ENCODE results near the gene ADAMTS14. TPM values are rescaled to one million over a fixed set of nuclear protein-coding genes. Genes with fewer than 3 reads are reported as not detected.

Gene ADAMTS14
- total RNA-seq, 2 experiments from 2014 or later, result not detected

GRCh38 chr10:70786799-70787415, 114.6 kb downstream of the ADAMTS14 start:
- Mint-ChIP-seq H3K27ac (no peak overlapping the region), H3K9me3 (no peaks in the 10 kb centered on the region), H3K4me1 (ENCODE audit: low read depth) (peaks cover 8% of the 10 kb centered on the region), H3K4me3 (no peak overlapping the region), H3K27me3 (peaks cover 3% of the 10 kb centered on the region), H3K36me3 (no peaks in the 10 kb centered on the region)
- intact Hi-C loops (cut with micrococcal nuclease), result no loop called here
- peak; percentile 25 for DNase-seq
- POLR2A ChIA-PET, result no interaction called here
- CTCF ChIA-PET, result interaction anchor here (1.0 kb wide), 1 partner anchor 94 kb away, joined by 3 read pairs; no protein-coding TSS in a partner anchor

- no peaks in the 10 kb centered on the region for H3K36me3 Mint-ChIP-seq
- H3K27ac Mint-ChIP-seq, result no peak overlapping the region
- ChIA-PET CTCF (no interaction called here), POLR2A (no interaction called here)
- peaks cover 13% of the 10 kb centered on the region for H3K27me3 Mint-ChIP-seq
- H3K9me3 Mint-ChIP-seq, result no peaks in the 10 kb centered on the region
- H3K4me1 Mint-ChIP-seq (ENCODE audit: low read depth), result peaks cover 8% of the 10 kb centered on the region
- intact Hi-C loops (cut with micrococcal nuclease), result no loop called here
- H3K4me3 Mint-ChIP-seq, result no peak overlapping the region
- no peak for DNase-seq
Observed at GRCh38 chr10:70791386-70792039, 119.2 kb downstream of the ADAMTS14 start.

GRCh38 chr10:70795613-70796012, 123.3 kb downstream of the ADAMTS14 start:
- intact Hi-C loops (cut with micrococcal nuclease), result no loop called here
- Mint-ChIP-seq H3K9me3 (no peaks in the 10 kb centered on the region), H3K27ac (no peak overlapping the region), H3K27me3 (peaks cover 27% of the 10 kb centered on the region), H3K36me3 (no peaks in the 10 kb centered on the region), H3K4me1 (ENCODE audit: low read depth) (no peaks in the 10 kb centered on the region), H3K4me3 (no peak overlapping the region)
- DNase-seq, result no peak
- POLR2A ChIA-PET, result no interaction called here
- CTCF ChIA-PET, result no interaction called here

- H3K4me1 Mint-ChIP-seq (ENCODE audit: low read depth), result no peaks in the 10 kb centered on the region
- H3K4me3 Mint-ChIP-seq, result no peak overlapping the region
- ChIA-PET POLR2A (no interaction called here), CTCF (no interaction called here)
- H3K27me3 Mint-ChIP-seq, result peaks cover 21% of the 10 kb centered on the region
- H3K36me3 Mint-ChIP-seq, result no peaks in the 10 kb centered on the region
- H3K9me3 Mint-ChIP-seq, result no peaks in the 10 kb centered on the region
- H3K27ac Mint-ChIP-seq, result no peak overlapping the region
- DNase-seq, result no peak
- intact Hi-C loops (cut with micrococcal nuclease), result no loop called here
Observed at GRCh38 chr10:70797840-70798239, 125.5 kb downstream of the ADAMTS14 start.

GRCh38 chr10:70799124-70799523, 126.8 kb downstream of the ADAMTS14 start:
- no peak overlapping the region for H3K4me3 Mint-ChIP-seq
- H3K27ac Mint-ChIP-seq, result no peak overlapping the region
- ChIA-PET POLR2A (no interaction called here), CTCF (no interaction called here)
- H3K27me3 Mint-ChIP-seq, result peaks cover 19% of the 10 kb centered on the region
- H3K36me3 Mint-ChIP-seq, result no peaks in the 10 kb centered on the region
- intact Hi-C loops (cut with micrococcal nuclease), result no loop called here
- H3K4me1 Mint-ChIP-seq (ENCODE audit: low read depth), result no peaks in the 10 kb centered on the region
- H3K9me3 Mint-ChIP-seq, result no peaks in the 10 kb centered on the region
- DNase-seq, result no peak

GRCh38 chr10:70801854-70802253, 129.5 kb downstream of the ADAMTS14 start:
- intact Hi-C loops (cut with micrococcal nuclease), result no loop called here
- ChIA-PET CTCF (no interaction called here), POLR2A (no interaction called here)
- no peaks in the 10 kb centered on the region for H3K9me3 Mint-ChIP-seq
- no peak for DNase-seq
- H3K4me1 Mint-ChIP-seq (ENCODE audit: low read depth), result no peaks in the 10 kb centered on the region
- no peak overlapping the region for H3K4me3 Mint-ChIP-seq
- no peak overlapping the region for H3K27ac Mint-ChIP-seq
- peaks cover 28% of the 10 kb centered on the region for H3K27me3 Mint-ChIP-seq
- no peaks in the 10 kb centered on the region for H3K36me3 Mint-ChIP-seq

- Mint-ChIP-seq H3K27me3 (peaks cover 19% of the 10 kb centered on the region), H3K9me3 (no peaks in the 10 kb centered on the region), H3K36me3 (no peaks in the 10 kb centered on the region), H3K4me1 (ENCODE audit: low read depth) (no peaks in the 10 kb centered on the region), H3K4me3 (no peak overlapping the region), H3K27ac (no peak overlapping the region)
- CTCF ChIA-PET, result interaction anchor here (0.9 kb wide), 1 partner anchor 33 kb away, joined by 3 read pairs; no protein-coding TSS in a partner anchor
- no peak for DNase-seq
- intact Hi-C loops (cut with micrococcal nuclease), result no loop called here
- POLR2A ChIA-PET, result no interaction called here
Observed at GRCh38 chr10:70803775-70804420, 131.6 kb downstream of the ADAMTS14 start.

GRCh38 chr10:70804421-70804808, 132.1 kb downstream of the ADAMTS14 start:
- no peak for DNase-seq
- Mint-ChIP-seq H3K9me3 (no peaks in the 10 kb centered on the region), H3K27me3 (peaks cover 17% of the 10 kb centered on the region), H3K4me1 (ENCODE audit: low read depth) (no peaks in the 10 kb centered on the region), H3K36me3 (no peaks in the 10 kb centered on the region), H3K27ac (no peak overlapping the region), H3K4me3 (no peak overlapping the region)
- ChIA-PET CTCF (no interaction called here), POLR2A (no interaction called here)
- intact Hi-C loops (cut with micrococcal nuclease), result no loop called here

GRCh38 chr10:70805619-70806215, 133.4 kb downstream of the ADAMTS14 start:
- H3K9me3 Mint-ChIP-seq, result no peaks in the 10 kb centered on the region
- intact Hi-C loops (cut with micrococcal nuclease), result no loop called here
- no peak overlapping the region for H3K4me3 Mint-ChIP-seq
- no peak overlapping the region for H3K27ac Mint-ChIP-seq
- no peaks in the 10 kb centered on the region for H3K4me1 Mint-ChIP-seq (ENCODE audit: low read depth)
- H3K36me3 Mint-ChIP-seq, result no peaks in the 10 kb centered on the region
- peaks cover 11% of the 10 kb centered on the region for H3K27me3 Mint-ChIP-seq
- POLR2A ChIA-PET, result no interaction called here
- no peak for DNase-seq
- CTCF ChIA-PET, result interaction anchor here (0.6 kb wide), 1 partner anchor 74 kb away, joined by 3 read pairs; no protein-coding TSS in a partner anchor

- peaks cover 11% of the 10 kb centered on the region for H3K27me3 Mint-ChIP-seq
- CTCF ChIA-PET, result interaction anchor here (0.6 kb wide), 1 partner anchor 39 kb away, joined by 4 read pairs; no protein-coding TSS in a partner anchor
- no peaks in the 10 kb centered on the region for H3K9me3 Mint-ChIP-seq
- POLR2A ChIA-PET, result no interaction called here
- H3K27ac Mint-ChIP-seq, result no peak overlapping the region
- H3K4me1 Mint-ChIP-seq (ENCODE audit: low read depth), result no peaks in the 10 kb centered on the region
- H3K36me3 Mint-ChIP-seq, result no peaks in the 10 kb centered on the region
- intact Hi-C loops (cut with micrococcal nuclease), result no loop called here
- no peak for DNase-seq
- H3K4me3 Mint-ChIP-seq, result no peak overlapping the region
Observed at GRCh38 chr10:70806841-70807240, 134.5 kb downstream of the ADAMTS14 start.

GRCh38 chr10:70807556-70807955, 135.2 kb downstream of the ADAMTS14 start:
- intact Hi-C loops (cut with micrococcal nuclease), result no loop called here

GRCh38 chr10:70809011-70809611, 136.8 kb downstream of the ADAMTS14 start:
- intact Hi-C loops (cut with micrococcal nuclease), result no loop called here
- ChIA-PET CTCF (interaction anchor here (0.6 kb wide), 1 partner anchor 260 kb away, joined by 3 read pairs; no protein-coding TSS in a partner anchor), POLR2A (no interaction called here)
- peaks cover 11% of the 10 kb centered on the region for H3K27me3 Mint-ChIP-seq
- H3K4me3 Mint-ChIP-seq, result no peak overlapping the region
- peaks cover 5% of the 10 kb centered on the region for H3K4me1 Mint-ChIP-seq (ENCODE audit: low read depth)
- no peaks in the 10 kb centered on the region for H3K9me3 Mint-ChIP-seq
- DNase-seq, result no peak
- no peak overlapping the region for H3K27ac Mint-ChIP-seq
- H3K36me3 Mint-ChIP-seq, result no peaks in the 10 kb centered on the region

More at GRCh38 chr10:70807556-70807955, 135.2 kb downstream of the ADAMTS14 start:
- peaks cover 11% of the 10 kb centered on the region for H3K27me3 Mint-ChIP-seq
- DNase-seq, result no peak
- no peaks in the 10 kb centered on the region for H3K9me3 Mint-ChIP-seq
- no peaks in the 10 kb centered on the region for H3K36me3 Mint-ChIP-seq
- H3K4me1 Mint-ChIP-seq (ENCODE audit: low read depth), result no peaks in the 10 kb centered on the region
- no peak overlapping the region for H3K4me3 Mint-ChIP-seq
- CTCF ChIA-PET, result no interaction called here
- H3K27ac Mint-ChIP-seq, result no peak overlapping the region
- POLR2A ChIA-PET, result no interaction called here
